SK-N-SH treated with all-trans-retinoic acid at 6 μM for 48 hours (cell line): Measurements from ENCODE around the gene C14orf93.
A peak's percentile ranks its signal among the peaks of the same experiment; 100 is the strongest.

Experiments used
- ATAC-seq: fragments of 200-7000 bp; cut with Tn5 transposase; 3 replicates; pipeline ENCODE4 v1.9.1; 2020; ENCODE audit warnings: mild to moderate bottlenecking, moderate library complexity
- ARNTL ChIP-seq: fragments of 450-650 bp; formaldehyde crosslinking; IDR thresholded peaks from 2 replicates; pipeline ENCODE4 v1.5.0; 2020; ENCODE audit warnings: low read depth, mild to moderate bottlenecking, moderate library complexity, borderline replicate concordance
- BACH2 ChIP-seq: fragments of 250-450 bp; sonication (Bioruptor Pico); IDR thresholded peaks from 2 replicates; pipeline ENCODE4 v1.9.0; 2021; ENCODE audit warnings: mild to moderate bottlenecking, borderline replicate concordance
- CREB5 ChIP-seq: fragments of 250-450 bp; sonication (Bioruptor Pico); IDR thresholded peaks from 2 replicates; pipeline ENCODE4 v1.5.1; 2020; ENCODE audit warnings: low read depth, mild to moderate bottlenecking, moderate library complexity
- CSDC2 ChIP-seq: fragments of 250-450 bp; sonication (Bioruptor Pico); IDR thresholded peaks from 2 replicates; pipeline ENCODE4 v1.5.0; 2020; ENCODE audit warnings: mild to moderate bottlenecking, moderate library complexity
- CSRNP3 ChIP-seq: fragments of 250-450 bp; sonication (Bioruptor Pico); IDR thresholded peaks from 2 replicates; pipeline ENCODE4 v1.5.1; 2021; ENCODE audit warnings: mild to moderate bottlenecking, moderate library complexity
- ESRRG ChIP-seq: fragments of 250-450 bp; sonication (Bioruptor Pico); IDR thresholded peaks from 2 replicates; pipeline ENCODE4 v1.6.1; 2021; ENCODE audit warnings: mild to moderate bottlenecking
- GLIS3 ChIP-seq: fragments of 250-450 bp; sonication (Bioruptor Pico); IDR thresholded peaks from 2 replicates; pipeline ENCODE4 v1.5.0; 2020; ENCODE audit warnings: mild to moderate bottlenecking, moderate library complexity
- ISL1 ChIP-seq: fragments of 250-450 bp; sonication (Bioruptor Pico); IDR thresholded peaks from 2 replicates; pipeline ENCODE4 v2.1.2; 2022; ENCODE audit warnings: mild to moderate bottlenecking, moderate library complexity
- PATZ1 ChIP-seq: fragments of 250-450 bp; sonication (Bioruptor Pico); IDR thresholded peaks from 2 replicates; pipeline ENCODE4 v1.8.0; 2020; ENCODE audit warnings: mild to moderate bottlenecking, moderate library complexity, borderline replicate concordance
- POU6F1 ChIP-seq: fragments of 250-450 bp; sonication (Bioruptor Pico); IDR thresholded peaks from 2 replicates; pipeline ENCODE4 v1.8.0; 2021; ENCODE audit warnings: low read depth, mild to moderate bottlenecking, moderate library complexity, borderline replicate concordance
- PPARA ChIP-seq: fragments of 250-450 bp; sonication (Bioruptor Pico); IDR thresholded peaks from 2 replicates; pipeline ENCODE4 v1.5.0; 2020; ENCODE audit warnings: mild to moderate bottlenecking, borderline replicate concordance
- RARB ChIP-seq: fragments of 250-450 bp; sonication (Bioruptor Pico); IDR thresholded peaks from 2 replicates; pipeline ENCODE4 v1.8.0; 2021; ENCODE audit warnings: mild to moderate bottlenecking, moderate library complexity
- SNAI2 ChIP-seq: fragments of 250-450 bp; sonication (Bioruptor Pico); IDR thresholded peaks from 2 replicates; pipeline ENCODE4 v1.5.0; 2020; ENCODE audit warnings: mild to moderate bottlenecking, moderate library complexity
- TCF4 ChIP-seq: fragments of 250-450 bp; sonication (Bioruptor Pico); IDR thresholded peaks from 2 replicates; pipeline ENCODE4 v1.8.0; 2021; ENCODE audit warnings: mild to moderate bottlenecking, moderate library complexity, borderline replicate concordance
- TSHZ2 ChIP-seq: fragments of 250-450 bp; sonication (Bioruptor Pico); IDR thresholded peaks from 2 replicates; pipeline ENCODE4 v1.5.0; 2020; ENCODE audit warnings: mild to moderate bottlenecking, moderate library complexity
- ZC3H10 ChIP-seq: fragments of 250-450 bp; sonication (Bioruptor Pico); IDR thresholded peaks from 2 replicates; pipeline ENCODE4 v1.5.1; 2021; ENCODE audit warnings: mild to moderate bottlenecking, moderate library complexity
- ZFP3 ChIP-seq: fragments of 250-450 bp; sonication (Bioruptor Pico); IDR thresholded peaks from 2 replicates; pipeline ENCODE4 v1.5.0; 2020; ENCODE audit warnings: mild to moderate bottlenecking, moderate library complexity
- ZNF565 ChIP-seq: fragments of 450-650 bp; formaldehyde crosslinking; conservative IDR thresholded peaks from 2 replicates; pipeline ENCODE4 v1.5.0; 2020; ENCODE audit warnings: low read depth, mild to moderate bottlenecking, moderate library complexity
- ZNF70 ChIP-seq: fragments of 450-650 bp; formaldehyde crosslinking; IDR thresholded peaks from 2 replicates; pipeline ENCODE4 v1.5.0; 2020; ENCODE audit warnings: mild to moderate bottlenecking, moderate library complexity
- ZNF8 ChIP-seq: fragments of 450-650 bp; formaldehyde crosslinking; IDR thresholded peaks from 2 replicates; pipeline ENCODE4 v1.5.0; 2020; ENCODE audit warnings: mild to moderate bottlenecking, moderate library complexity

C14orf93 gene

GRCh38 chr14:23047034-23047634 lies 37.2 kb upstream of the C14orf93 start:
- peak; percentile 59 for ATAC-seq
- TF ChIP-seq ZNF8 (CRISPR knock-in tag) (no peak), RARB (CRISPR knock-in tag) (no peak), POU6F1 (CRISPR knock-in tag) (no peak), CSRNP3 (CRISPR knock-in tag) (no peak), PPARA (CRISPR knock-in tag) (no peak), GLIS3 (CRISPR knock-in tag) (no peak)

GRCh38 chr14:23045419-23046357 lies 35.7 kb upstream of the C14orf93 start:
- ATAC-seq = peak; percentile 22; the same call in 1 of the 3 replicates
- TF ChIP-seq PPARA (CRISPR knock-in tag) (no peak), TCF4 (CRISPR knock-in tag) (no peak), ZNF70 (no peak), CREB5 (CRISPR knock-in tag) (no peak)

GRCh38 chr14:23044840-23045239 lies 34.9 kb upstream of the C14orf93 start:
- TF ChIP-seq POU6F1 (CRISPR knock-in tag) (no peak), ZNF8 (CRISPR knock-in tag) (no peak), ISL1 (CRISPR knock-in tag) (no peak), ZC3H10 (CRISPR knock-in tag) (no peak), SNAI2 (CRISPR knock-in tag) (no peak), CSRNP3 (CRISPR knock-in tag) (no peak), TSHZ2 (no peak), ARNTL (CRISPR knock-in tag) (no peak), RARB (CRISPR knock-in tag) (no peak), ZNF70 (no peak), ESRRG (no peak), ZFP3 (CRISPR knock-in tag) (no peak), BACH2 (CRISPR knock-in tag) (no peak), PPARA (CRISPR knock-in tag) (no peak), CREB5 (CRISPR knock-in tag) (no peak), GLIS3 (CRISPR knock-in tag) (no peak), CSDC2 (no peak), PATZ1 (no peak), ZNF565 (CRISPR knock-in tag) (no peak)
- TF ChIP-seq, all 23 proteins: peak for 0
- no peak for ATAC-seq
